Upper lobe of right lung (tissue), 1 donor: ENCODE results near the gene PROK1. TPM values are rescaled to one million over a fixed set of nuclear protein-coding genes. Genes with fewer than 3 reads are reported as not detected.

ENCODE experiments used
- ATAC-seq: fragments of 200-7000 bp; cut with Tn5 transposase; one replicate; pipeline ENCODE4 v1.9.1; 2020; ENCODE audit warnings: mild to moderate bottlenecking, moderate library complexity
- DNase-seq: peaks from one replicate; pipeline ENCODE4 v3.0.0-alpha.2; 2020
- H3K27ac ChIP-seq: fragments of 200-600 bp; one replicate; pipeline ENCODE4 v1.8.0; 2022
- H3K27me3 ChIP-seq: fragments of 200-600 bp; one replicate; pipeline ENCODE4 v1.8.0; 2022; ENCODE audit warnings: mild to moderate bottlenecking
- H3K36me3 ChIP-seq: fragments of 200-600 bp; one replicate; pipeline ENCODE4 v1.8.0; 2022
- H3K4me1 ChIP-seq: fragments of 200-600 bp; one replicate; pipeline ENCODE4 v1.8.0; 2022
- H3K4me3 ChIP-seq: fragments of 200-600 bp; one replicate; pipeline ENCODE4 v1.8.0; 2022; ENCODE audit warnings: mild to moderate bottlenecking
- H3K9me3 ChIP-seq: fragments of 200-600 bp; one replicate; pipeline ENCODE4 v1.8.0; 2022
- CTCF ChIP-seq: fragments of 200-600 bp; IDR thresholded peaks from one replicate; pipeline ENCODE4 v1.8.0; 2022; ENCODE audit warnings: antibody characterized with exemption
- intact Hi-C: fragments of 100-400 bp; cut with DNase I; formaldehyde crosslinking; loops from one replicate; pipeline ENCODE4 v1.11.0; 2022
- total RNA-seq: library from RNA; stranded (reverse); fragmentation: NEBNext Ultra II Directional; extraction: Animal tissue kit (Norgen Biotek cat#: 25700); gene quantifications from one replicate; pipeline ENCODE4 v1.2.1, GENCODE V29; 2021
- donor health status: DM: no; HTN: yes; CAD: no; lungs with severe emphysema.

The PROK1 gene
- total RNA-seq, 1 donor from 2014 or later: 0.41 TPM

- no peak for ATAC-seq
- intact Hi-C loops: no loop called here
- no peak overlapping the region for H3K27ac ChIP-seq
Observed at GRCh38 chr1:110477445-110477957, 26.6 kb downstream of the PROK1 start.

DNA sequence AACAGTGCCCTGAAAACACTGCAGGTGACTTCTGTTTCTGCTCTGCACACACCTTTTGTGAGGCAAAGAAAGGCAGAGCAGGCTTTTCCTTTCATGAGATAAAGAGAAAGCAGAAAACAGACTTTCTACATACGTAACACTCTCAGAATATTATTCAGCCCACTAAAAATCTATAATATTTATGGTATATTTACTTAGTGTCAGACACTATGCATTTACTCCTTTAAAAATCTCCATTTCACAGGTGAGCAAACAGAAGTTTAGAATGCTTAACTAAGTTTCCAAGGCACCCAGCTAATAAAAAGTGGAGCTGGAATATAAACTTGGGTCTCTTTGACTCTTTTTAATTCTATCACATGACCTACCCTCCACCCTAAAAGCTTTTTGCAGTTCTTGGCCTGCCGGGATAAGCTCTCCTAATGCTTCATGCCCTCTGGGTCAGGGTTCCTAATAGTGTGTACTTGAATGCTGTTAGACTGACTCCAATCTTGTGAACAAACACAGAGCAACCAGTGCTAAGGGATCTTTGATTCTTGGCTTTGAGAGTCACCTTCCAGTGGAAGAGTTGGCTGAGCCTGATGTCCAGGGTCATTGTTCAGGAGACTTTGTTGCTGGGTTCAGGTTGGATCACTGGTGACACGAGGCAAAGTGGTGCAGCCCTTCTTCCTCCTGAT lies 27.2 kb downstream of the PROK1 start:
- TF ChIP-seq CTCF: no peak

More at GRCh38 chr1:110477445-110477957, 26.6 kb downstream of the PROK1 start:
- Histone ChIP-seq H3K36me3 (no peaks in the 10 kb centered on the region), H3K27me3 (no peaks in the 10 kb centered on the region), H3K9me3 (no peaks in the 10 kb centered on the region), H3K4me3 (no peak overlapping the region), H3K4me1 (peaks cover 20% of the 10 kb centered on the region)
- DNase-seq: no peak
- TF ChIP-seq CTCF: peak; percentile 7

DNA sequence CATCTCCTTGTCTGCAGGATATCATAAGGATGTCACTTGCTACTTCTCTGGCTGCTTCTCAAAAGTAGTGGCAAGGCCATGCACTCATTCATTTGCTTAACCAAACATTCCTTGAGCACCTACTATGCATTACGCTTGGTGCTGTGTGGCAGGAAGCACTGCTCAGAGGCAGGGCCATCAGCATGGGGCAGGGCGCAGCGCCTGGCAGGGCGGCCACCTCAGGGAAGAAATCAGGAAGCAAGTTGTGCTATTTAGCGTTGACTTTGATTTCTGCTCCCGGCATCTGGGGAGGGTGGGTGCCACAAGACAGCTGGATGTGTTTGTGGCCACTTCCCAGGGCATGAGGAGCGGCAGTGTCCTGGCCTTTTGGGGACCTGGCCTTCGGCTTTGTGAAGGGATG lies 27.9 kb downstream of the PROK1 start:
- intact Hi-C loops: no loop called here
- no peaks in the 10 kb centered on the region for H3K27me3 ChIP-seq
- no peaks in the 10 kb centered on the region for H3K9me3 ChIP-seq
- DNase-seq: no peak
- ATAC-seq: no peak
- no peak for TF ChIP-seq CTCF
- H3K36me3 ChIP-seq: no peaks in the 10 kb centered on the region
- no peak overlapping the region for H3K27ac ChIP-seq
- H3K4me1 ChIP-seq: peaks cover 30% of the 10 kb centered on the region
- no peak overlapping the region for H3K4me3 ChIP-seq

More for the DNA sequence above, 27.2 kb downstream of the PROK1 start:
- Histone ChIP-seq H3K9me3 (no peaks in the 10 kb centered on the region), H3K4me1 (peaks cover 26% of the 10 kb centered on the region), H3K36me3 (no peaks in the 10 kb centered on the region), H3K27me3 (no peaks in the 10 kb centered on the region), H3K27ac (no peak overlapping the region), H3K4me3 (no peak overlapping the region)
- DNase-seq (no peak), ATAC-seq (no peak)
- intact Hi-C loops: no loop called here

DNA sequence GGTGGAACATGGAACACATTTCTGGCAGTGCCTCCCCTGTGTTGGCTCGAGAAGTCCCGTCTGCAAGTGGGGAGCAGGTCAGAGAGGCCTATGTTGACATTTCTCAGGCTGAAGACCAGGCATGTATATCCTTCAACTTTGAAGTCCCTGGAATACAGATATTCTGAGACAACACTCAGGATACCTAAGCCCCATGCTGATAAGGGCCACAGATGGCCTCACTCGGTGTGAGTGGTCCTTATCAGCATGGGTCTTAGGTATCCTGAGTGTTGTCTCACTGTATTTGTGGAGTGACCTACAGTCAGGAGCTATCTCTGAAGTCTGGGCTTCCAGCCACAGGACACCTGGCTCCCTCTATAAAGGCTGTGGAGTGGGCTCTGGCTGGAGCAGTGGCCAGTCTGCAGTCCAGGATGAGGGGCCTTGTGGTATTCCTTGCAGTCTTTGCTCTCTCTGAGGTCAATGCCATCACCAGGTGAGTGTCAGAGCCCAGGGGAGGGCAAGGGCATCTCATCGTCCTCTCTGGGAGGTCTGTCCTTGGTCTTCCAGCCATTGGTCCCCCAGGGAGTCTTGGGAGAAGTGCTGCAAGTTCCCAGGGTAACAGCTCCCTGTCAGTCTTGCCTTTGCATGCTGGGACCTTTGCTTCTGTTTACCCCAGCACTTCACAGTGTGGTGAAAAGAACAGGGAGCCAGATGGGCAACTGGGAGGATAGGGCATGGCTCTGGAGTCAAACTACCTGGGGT lies 29.6 kb downstream of the PROK1 start:
- TF ChIP-seq CTCF: no peak
- intact Hi-C loops: no loop called here
- Histone ChIP-seq H3K4me3 (no peak overlapping the region), H3K36me3 (no peaks in the 10 kb centered on the region), H3K27ac (no peak overlapping the region), H3K4me1 (peaks cover 30% of the 10 kb centered on the region), H3K27me3 (no peaks in the 10 kb centered on the region), H3K9me3 (no peaks in the 10 kb centered on the region)
- ATAC-seq (no peak), DNase-seq (no peak)

- TF ChIP-seq CTCF: no peak
- intact Hi-C loops: no loop called here
- DNase-seq (no peak), ATAC-seq (peak; percentile 13)
- Histone ChIP-seq H3K27ac (peak overlapping the region; percentile 53), H3K4me3 (no peak overlapping the region), H3K4me1 (peaks cover 20% of the 10 kb centered on the region), H3K9me3 (no peaks in the 10 kb centered on the region), H3K36me3 (no peaks in the 10 kb centered on the region), H3K27me3 (no peaks in the 10 kb centered on the region)
Observed at GRCh38 chr1:110481968-110482623, 31.1 kb downstream of the PROK1 start.
